ENCODE results near the gene TSEN54.

TSEN54 gene

DNA sequence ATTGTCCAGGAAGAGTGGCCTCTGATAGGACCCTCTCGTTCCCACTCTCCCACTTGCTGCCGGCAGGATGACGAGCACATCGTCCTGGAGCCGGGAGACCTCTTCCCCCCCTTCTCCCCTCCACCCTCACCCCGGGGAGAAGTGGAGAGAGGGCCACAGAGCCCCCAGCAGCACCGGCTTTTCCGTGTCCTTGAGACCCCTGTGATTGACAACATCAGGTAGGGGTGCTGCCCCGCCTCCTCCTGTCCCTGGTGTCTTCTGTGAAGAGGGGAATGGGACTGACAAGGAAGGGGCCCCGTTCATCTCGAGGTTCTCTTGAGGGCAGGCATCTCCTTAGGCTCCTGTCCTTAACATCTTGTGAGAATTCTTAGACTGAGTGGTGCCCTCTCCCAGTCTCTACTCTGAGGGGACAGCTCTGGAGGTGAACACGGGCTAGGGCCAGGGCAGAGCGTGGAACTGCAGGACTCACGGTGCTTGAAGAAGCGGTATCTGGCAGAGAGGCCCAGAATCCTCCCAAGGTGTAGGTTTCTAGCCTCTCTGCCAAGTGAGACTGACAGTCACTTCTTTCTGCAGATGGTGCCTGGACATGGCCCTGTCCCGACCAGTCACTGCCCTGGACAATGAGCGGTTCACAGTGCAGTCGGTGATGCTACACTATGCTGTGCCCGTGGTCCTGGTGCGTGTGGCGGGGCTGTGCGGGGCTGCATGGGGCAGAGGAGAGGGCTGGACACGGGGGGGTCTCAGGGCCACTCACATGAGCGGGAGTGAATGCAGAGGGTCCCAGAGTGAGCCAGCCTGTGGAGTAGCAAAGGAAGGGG, 27.4 kb upstream of the TSEN54 start:
- no peak for DNase-seq (ENCODE audit: low read depth in 4 of 4, low spot score in 1 of 4)

- no peak for DNase-seq (ENCODE audit: low read depth in 4 of 4, low spot score in 1 of 4)
Observed at GRCh38 chr17:75489511-75489955, 26.8 kb upstream of the TSEN54 start.

DNA sequence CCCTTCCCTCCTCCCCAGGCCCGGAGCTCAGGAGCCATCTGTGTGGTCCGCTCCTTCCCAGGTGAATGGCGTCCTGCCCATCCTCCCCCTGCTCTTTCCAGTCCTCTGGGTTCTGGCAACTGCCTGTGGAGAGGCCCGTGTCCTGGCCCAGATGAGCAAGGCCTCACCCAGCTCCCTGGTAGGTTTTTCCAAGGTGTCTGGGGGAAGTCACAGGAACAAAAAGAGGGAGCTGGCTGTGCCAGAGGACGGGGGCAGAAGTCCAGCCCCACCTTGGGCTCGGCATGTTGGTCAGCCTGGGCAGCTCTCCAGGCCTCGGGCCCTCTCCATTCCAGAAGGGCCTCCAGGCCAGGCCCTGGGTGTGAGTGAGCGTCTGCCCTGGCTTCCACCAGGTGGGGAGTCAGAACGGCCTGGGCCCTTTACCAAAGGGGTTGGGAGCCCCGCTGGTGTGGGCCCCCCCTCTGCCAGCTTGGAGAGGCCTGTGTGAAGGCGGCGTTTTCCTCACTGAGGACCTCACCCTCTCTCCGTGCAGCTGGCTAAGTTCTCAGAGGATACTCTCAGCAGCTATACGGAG, 26.1 kb upstream of the TSEN54 start:
- DNase-seq (ENCODE audit: low read depth in 4 of 4, low spot score in 1 of 4) = no peak

GRCh38 chr17:75490953-75491649, 25.2 kb upstream of the TSEN54 start:
- no peak for DNase-seq (ENCODE audit: low read depth in 4 of 4, low spot score in 1 of 4)

DNA sequence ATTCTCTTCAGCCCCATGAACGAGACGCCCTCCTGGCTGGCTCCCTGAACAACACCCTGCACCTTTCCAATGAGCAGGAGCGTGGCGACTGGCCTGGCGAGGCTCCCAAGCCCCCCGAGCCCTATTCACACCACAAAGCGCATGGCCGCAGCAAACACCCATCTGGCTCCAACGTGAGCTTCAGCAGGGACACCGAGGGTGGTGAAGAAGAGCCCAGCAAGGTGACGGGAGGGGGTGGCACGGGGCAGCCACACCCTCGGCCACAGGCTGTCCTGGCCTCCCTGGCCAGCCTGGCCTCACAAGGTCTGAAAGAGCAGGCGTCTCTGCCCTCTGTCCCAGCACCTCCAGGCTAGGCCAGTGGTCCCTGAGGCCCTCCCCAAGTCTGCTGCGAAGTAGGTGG, 24.6 kb upstream of the TSEN54 start:
- DNase-seq (ENCODE audit: low read depth in 4 of 4, low spot score in 1 of 4) = no peak

DNA sequence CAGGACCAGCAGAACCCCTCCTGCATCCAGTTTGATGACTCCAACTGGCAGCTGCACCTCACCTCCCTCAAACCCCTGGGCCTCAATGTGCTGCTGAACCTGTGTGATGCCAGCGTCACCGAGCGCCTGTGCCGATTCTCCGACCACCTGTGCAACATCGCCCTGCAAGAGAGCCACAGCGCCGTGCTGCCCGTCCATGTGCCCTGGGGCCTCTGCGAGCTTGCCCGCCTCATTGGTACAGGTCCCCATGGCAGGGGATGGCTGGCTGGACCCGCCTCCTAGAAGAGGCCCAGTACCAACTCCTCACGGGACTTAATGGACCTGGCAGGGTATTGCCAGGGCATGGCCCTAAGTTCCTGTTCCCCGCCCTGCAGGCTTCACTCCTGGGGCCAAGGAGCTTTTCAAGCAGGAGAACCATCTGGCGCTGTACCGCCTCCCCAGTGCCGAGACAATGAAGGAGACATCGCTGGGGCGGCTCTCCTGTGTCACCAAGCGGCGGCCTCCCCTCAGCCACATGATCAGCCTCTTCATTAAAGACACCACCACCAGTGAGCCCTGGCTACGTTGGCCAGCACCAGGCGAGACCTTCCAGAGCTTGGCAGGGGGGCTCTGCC, 23.7 kb upstream of the TSEN54 start:
- no peak for DNase-seq (ENCODE audit: low read depth in 4 of 4, low spot score in 1 of 4)

GRCh38 chr17:75493476-75494129, 22.7 kb upstream of the TSEN54 start:
- no peak for DNase-seq (ENCODE audit: low read depth in 4 of 4, low spot score in 1 of 4)

- no peak for DNase-seq (ENCODE audit: low read depth in 4 of 4, low spot score in 1 of 4)
Observed at GRCh38 chr17:75494326-75494877, 21.9 kb upstream of the TSEN54 start.

DNA sequence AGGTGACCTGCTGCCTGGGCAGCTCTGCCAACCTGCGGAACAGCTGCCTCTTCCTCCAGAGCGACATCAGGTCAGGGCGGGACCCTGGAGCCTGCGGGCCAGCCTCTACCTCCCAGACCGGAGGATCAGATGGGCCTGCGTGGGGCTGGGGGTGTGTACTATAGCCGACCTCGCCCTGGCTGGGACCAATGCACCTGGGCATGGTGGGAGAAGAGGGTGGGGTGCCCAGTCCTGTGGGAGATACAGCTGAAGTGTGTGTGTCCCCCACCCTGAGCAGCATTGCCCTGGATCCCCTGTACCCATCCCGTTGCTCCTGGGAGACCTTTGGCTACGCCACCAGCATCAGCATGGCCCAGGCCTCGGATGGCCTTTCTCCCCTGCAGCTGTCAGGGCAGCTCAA, 20.3 kb upstream of the TSEN54 start:
- DNase-seq (ENCODE audit: low read depth in 4 of 4, low spot score in 1 of 4) = no peak

GRCh38 chr17:75498039-75498725, 18.1 kb upstream of the TSEN54 start:
- no peak for DNase-seq (ENCODE audit: low read depth in 4 of 4, low spot score in 1 of 4)

GRCh38 chr17:75498726-75499213, 17.6 kb upstream of the TSEN54 start:
- no peak for DNase-seq (ENCODE audit: low read depth in 4 of 4, low spot score in 1 of 4)

DNA sequence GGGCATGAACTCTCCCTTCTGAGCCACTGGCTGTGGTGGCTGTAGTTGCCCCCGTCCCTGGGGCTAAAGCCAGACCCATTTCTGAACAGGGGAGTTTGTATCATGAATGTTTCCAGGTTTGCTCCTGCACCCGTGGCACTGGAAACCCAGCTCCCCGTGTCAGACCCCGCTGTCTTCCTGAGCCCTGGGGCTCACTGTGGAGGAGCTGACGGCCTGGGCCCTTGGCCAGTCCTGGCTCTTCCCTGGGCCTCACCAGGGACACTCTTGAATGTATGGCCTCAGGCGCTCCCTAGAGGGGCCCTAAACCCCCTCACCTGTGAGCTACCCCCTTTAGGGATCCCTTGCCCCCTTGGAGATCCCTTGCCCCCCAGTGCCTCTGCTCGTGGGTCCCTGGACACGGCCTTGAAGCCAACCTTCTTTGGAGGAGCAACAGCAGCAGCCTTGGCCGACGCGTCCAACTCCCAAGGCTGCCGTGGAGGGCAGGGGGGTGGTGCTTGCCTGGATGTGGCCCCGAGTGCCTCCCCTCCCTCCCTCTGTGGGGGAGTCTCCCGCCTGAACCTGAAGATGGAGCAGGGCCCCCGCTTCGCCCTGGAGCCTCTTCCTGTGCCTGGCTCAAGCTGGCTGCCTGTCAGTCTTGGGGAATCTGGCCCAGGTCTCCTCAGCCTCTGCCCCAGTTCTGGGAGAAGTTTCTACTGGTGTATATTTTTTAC, 16.9 kb upstream of the TSEN54 start:
- DNase-seq (ENCODE audit: low read depth in 4 of 4, low spot score in 1 of 4) = no peak

DNA sequence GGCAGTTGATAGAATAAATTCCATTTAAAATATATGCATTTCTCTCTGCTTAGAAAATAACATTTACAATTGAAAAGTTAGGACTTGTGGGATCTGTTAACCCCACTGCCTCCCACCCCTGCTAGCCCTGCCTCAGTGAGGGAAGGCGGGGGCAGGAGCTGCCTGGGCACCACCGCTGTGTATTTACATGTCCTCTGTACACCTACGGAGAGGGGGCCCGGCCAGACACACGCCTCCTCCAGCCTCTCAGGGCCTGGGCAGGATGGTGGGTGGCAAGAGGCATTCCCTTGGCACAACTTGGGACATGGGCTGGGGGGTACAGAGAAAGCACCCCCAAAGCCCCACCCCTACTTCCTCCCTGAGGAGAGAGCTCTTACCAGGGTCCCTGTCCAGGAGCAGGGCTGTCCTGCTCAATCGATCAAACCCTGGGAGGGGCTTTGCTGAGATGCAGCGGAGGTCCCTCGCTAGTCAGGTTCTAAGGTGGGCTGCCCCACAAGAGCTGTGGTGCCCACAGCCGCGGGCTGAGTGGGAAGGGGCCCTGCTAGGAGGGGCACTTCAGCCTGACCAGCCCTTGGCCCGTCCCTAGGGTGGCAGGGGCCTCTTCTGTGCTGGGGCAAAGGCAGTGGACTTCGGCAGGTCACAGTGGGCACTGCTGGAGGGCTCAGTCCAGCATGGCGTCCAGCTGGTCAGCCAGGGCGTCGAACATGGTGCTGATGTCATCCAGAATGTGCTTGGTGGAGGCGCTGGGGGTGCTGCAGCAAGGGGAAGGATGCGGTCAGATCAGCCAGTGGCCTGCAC, 15.7 kb upstream of the TSEN54 start:
- DNase-seq (ENCODE audit: low read depth in 4 of 4, low spot score in 1 of 4) = no peak

- no peak for DNase-seq (ENCODE audit: low read depth in 4 of 4, low spot score in 1 of 4)
Observed at GRCh38 chr17:75501378-75502071, 14.8 kb upstream of the TSEN54 start.

GRCh38 chr17:75502072-75502720, 14.1 kb upstream of the TSEN54 start:
- DNase-seq (ENCODE audit: low read depth in 4 of 4, low spot score in 1 of 4) = no peak

DNA sequence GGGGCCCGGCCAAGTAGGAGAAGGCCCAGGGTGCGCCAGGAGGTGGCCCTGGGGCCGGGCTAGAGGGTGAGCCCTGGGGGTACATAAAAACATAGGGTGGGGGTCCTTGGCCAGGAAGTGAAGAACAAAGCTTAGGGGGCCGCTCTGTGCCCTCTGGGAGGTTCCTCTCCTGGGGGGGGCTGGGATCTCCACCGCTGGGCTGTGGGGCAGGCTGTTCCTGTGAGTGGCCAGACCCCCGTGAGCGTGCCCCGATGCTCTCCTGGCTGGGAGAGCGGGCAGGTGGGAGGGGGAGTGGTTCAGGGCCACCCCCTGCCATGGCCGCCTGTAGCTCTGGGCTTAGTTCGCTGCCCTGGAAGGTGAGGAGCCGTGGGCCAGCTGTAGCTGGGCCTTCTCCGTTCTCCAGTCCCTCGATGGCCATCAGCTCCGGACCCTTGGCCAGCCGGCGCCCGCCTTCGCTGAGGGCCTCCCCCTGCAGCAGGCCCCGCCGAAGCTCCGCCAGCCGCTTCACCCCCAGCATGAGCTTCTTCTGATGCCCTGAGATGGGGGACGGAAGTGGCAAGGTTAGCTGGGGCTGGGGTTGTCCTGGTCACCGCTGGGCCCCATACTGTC, 13.5 kb upstream of the TSEN54 start:
- no peak for DNase-seq (ENCODE audit: low read depth in 4 of 4, low spot score in 1 of 4)

GRCh38 chr17:75503337-75503950, 12.9 kb upstream of the TSEN54 start:
- no peak for DNase-seq (ENCODE audit: low read depth in 4 of 4, low spot score in 1 of 4)

Measured in stimulated activated CD4-positive, alpha-beta T cell treated with anti-CD3 and anti-CD28 coated beads, Interleukin-1b, Interleukin-23, amount 100 ng/mL, for 24 hours (primary cell).